Endometrial microvascular endothelial cells (primary cell): ENCODE data around the gene RNF13. TPM values are rescaled to one million over a fixed set of nuclear protein-coding genes. Genes with fewer than 3 reads are reported as not detected.

ENCODE experiments used
- in situ Hi-C: cut with HindIII; loops from 2 replicates; pipeline ENCODE4 v1.10.0; 2017; ENCODE audit warnings: low sequenced_read_pairs, low pct_unique_long_range_greater_than_20kb; ENCODE audit errors: inconsistent ontology term
- total RNA-seq: library from RNA; depleted of rRNA; stranded (reverse); fragments of >200 nt; gene quantifications from one replicate; pipeline ENCODE4 v1.2.3, GENCODE V29; 2015; ENCODE audit errors: inconsistent ontology term

Gene RNF13, protein sequence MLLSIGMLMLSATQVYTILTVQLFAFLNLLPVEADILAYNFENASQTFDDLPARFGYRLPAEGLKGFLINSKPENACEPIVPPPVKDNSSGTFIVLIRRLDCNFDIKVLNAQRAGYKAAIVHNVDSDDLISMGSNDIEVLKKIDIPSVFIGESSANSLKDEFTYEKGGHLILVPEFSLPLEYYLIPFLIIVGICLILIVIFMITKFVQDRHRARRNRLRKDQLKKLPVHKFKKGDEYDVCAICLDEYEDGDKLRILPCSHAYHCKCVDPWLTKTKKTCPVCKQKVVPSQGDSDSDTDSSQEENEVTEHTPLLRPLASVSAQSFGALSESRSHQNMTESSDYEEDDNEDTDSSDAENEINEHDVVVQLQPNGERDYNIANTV
- 47.9 TPM for total RNA-seq

DNA sequence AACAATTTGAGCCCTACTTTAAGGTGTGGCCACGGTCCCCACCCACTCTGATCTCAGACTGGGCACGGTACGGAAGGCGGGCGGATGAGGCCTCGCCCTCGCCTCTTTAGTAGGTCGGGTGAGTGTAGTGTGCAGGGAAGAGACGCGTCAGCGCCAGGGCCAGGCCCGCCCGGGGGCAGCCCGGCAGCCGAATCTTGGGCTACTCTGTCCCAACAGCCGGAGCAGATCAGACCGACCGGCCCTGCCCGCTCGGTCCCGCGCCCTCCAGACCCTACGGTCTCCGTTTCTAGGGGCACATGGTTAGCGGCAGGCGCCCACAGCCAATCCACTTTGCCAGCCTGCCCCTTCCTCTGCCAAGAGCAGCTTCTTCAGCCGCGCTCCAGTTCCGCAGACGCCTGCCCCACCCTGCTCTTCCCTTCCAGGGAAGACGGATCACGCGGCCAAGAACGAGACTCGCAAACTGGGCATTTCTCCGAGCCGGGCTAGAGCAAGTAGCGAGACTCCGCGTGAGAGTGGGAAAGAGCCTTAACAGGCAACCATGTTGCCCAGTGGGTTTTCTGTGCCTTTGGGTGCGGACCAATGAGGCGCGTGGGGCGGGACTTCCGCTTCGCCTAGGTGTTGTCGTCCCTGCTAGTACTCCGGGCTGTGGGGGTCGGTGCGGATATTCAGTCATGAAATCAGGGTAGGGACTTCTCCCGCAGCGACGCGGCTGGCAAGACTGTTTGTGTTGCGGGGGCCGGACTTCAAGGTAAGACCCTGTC is at the start of gene RNF13:
RNF13 (plus strand) TSS at position 610 of the 761 bp plus-strand sequence. CDS start 32,812 bp downstream, outside the sequence.
- in situ Hi-C loops = no loop called here

DNA sequence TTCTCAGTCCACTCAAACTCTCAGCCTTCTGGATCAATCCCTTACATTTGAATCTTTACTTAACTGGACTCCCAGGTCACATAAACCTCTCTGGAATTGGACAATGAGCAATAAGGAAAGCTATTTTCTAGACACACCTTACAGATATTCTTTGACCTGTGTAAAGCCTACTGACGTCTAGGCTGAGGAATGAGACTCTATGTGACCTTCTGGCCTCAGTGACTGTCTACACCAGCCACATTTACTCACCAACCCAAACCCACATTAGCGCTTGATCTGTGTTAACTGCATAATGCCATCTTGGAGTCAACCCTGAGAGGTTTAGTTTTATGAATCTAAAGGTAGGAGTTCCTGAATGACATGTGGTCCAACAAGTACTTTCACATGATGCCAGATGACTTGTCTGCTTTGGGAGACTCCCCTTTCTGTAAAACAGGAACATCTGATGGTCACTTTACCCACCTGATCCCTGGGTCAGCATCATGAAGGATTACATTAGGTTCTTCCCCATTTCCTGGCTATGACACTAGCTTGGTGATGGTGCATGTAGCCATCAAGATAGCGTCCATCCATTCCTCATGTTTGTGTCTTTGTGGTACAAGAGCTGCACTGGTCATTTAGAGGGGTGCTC is 49.3 kb upstream of the RNF13 start:
- in situ Hi-C loops = no loop called here

DNA sequence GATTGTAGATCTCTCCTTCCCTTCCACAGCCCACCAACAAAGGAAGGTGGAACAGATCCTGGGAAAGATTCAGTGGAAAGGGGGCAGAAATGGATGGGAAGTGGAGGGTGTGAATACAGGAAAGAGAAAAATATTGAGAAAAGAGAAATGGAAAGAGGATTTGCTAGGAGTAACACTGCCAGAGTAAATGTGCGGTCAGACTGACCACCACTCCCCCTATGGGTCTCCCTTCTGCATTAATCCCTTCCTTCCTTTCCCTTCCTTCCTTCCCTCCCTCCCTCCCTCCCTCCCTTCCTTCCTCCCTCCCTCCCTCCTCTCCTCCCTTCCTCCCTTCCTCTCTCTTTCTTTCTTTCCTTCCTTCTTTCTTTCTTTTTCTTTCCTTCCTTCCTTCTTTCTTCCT is 48.7 kb upstream of the RNF13 start:
- in situ Hi-C loops = no loop called here

DNA sequence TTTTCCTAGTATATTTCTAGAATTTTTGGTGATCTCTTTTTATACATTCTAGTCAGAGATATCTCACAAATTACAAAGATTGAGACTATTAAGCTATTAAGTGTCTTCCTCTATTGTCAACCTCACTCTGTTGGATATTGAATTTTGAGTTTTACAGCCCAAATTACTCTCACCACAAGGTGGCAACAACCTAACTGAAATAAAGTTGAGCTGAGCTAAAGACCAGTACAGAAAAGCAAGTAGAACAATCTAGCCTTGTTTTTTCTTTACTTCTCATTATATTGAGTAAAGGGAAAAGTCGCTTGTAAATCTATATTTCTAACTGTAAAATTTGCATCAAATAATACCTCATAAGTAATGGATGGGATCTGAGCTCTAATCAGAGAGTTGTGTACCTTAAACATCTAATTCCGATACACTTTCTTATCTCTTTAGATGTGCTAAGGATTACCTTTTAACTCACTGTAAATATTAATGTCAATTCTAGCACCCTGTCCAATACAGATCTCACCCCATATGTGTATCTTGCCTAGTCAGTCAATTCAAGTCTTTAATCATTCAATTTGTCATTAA is 47.2 kb upstream of the RNF13 start:
- in situ Hi-C loops = no loop called here

DNA sequence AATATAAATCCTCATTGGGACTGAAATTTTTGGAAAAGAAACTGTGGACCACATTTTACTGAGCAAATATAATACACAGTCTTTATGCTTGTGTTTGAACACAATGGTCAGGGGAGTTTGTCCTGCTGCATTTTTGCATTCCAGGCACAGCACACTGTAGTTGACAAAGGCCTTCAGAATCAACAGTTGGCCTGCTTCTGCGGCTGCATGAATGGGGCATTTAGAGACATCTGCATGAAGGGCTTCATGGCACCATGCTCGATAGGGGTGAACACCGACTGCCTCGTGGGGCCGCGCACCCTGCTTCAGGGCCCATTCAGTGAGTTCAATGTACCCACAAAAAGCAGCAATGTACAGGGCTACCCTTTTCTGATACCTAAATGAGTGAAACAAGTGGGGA is 45.3 kb upstream of the RNF13 start:
- in situ Hi-C loops = no loop called here

DNA sequence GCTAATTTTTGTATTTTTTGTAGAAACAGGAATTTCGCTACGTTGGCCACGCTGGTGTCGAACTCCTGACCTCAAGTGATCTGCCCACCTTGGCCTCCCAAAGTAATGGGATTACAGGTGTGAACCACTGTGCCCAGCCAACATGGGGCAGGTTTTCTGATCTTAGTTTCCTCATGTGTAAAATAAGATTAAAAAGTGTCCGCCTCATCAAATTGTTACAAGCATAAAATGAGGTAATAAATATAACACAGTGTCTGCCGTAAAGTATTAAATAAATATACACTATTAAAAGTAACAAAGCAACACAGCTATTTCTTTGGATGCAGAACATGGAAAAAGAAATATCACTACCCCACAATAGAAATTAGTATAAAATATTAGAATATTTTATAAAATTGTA is 44.3 kb upstream of the RNF13 start:
- in situ Hi-C loops = no loop called here

DNA sequence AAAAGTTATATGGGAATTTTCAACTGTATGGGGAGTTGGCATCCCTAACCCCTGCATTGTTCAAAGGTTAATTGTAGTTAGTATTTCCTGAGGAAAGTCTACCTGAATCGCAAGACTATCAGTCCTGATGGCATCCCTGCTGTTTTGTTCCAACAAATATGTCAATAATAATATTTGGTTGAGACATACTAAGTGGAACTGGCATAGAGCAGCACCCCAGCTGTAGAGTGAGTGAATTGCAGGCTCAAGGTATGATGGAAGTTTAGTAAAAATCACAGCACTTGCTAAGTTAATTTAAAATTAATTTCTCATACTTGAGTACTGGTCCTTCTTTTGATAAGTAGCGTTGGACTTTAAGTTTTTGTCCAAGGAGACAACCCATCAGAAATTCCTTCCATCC is 42.8 kb upstream of the RNF13 start:
- in situ Hi-C loops = no loop called here

DNA sequence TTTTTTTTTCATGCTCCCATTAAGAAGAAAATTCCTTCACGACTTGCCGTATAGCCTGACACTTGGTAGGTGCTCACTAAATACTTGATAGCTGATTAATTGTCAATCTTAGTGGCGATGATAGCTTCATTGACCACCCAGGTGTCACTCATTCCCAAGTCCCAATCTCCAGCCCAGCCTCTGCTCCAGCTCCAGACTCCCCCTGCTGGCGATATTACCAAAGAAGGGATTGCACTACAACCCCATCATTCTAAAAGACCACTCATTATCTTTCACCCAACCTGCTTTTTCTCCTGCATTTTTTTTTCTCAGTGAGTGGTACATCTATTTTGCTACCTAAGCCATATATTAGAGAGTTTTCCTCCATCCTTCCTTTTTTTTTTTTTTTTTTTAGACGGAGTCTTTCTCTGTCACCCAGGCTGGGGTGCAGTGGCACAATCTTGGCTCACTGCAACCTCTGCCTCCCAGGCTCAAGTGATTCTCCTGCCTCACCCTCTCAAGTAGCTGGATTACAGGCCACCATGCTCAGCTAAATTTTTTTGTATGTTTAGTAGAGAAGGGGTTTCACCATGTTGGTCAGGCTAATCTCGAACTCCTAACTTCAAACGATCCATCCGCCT is 41.3 kb upstream of the RNF13 start:
- in situ Hi-C loops = no loop called here

DNA sequence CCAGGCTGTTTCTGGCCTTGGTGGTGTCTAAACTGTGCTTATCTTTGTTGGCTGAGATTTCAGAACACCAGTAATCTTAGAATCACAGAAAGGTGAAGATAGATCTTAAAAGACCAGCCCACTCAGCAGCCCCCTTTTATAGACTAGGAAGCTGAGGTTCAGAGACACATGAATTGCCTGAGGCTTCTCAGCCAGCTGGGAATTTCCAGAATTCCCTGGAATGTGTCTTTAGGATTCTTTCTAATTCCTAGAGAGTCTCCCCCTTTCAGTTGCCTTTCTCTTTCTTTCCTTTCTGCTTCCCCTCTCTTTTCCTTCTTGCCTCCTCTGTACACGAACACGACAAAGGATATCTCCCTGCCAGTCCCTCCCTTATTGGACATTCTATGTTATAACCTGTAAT is 40.2 kb upstream of the RNF13 start:
- in situ Hi-C loops = no loop called here

DNA sequence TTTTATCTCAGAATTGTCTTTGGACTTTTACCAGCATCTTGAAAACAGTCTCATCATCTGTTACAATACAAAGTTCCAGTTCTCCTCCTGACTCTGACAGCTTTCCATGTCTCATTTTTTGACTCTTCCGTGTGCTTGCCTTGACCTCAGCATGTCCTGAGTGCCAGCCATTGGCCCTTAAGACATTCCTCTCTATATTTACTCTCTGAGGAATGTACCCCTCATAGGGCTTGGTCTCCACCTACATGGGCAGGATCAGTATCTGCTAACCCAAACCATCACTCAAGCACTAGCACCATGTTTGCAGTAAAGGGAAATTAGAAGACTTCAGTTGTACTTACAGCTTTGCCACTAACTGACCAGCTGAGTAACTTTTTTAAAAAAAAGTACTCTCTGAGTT is 36.8 kb upstream of the RNF13 start:
- in situ Hi-C loops = no loop called here

DNA sequence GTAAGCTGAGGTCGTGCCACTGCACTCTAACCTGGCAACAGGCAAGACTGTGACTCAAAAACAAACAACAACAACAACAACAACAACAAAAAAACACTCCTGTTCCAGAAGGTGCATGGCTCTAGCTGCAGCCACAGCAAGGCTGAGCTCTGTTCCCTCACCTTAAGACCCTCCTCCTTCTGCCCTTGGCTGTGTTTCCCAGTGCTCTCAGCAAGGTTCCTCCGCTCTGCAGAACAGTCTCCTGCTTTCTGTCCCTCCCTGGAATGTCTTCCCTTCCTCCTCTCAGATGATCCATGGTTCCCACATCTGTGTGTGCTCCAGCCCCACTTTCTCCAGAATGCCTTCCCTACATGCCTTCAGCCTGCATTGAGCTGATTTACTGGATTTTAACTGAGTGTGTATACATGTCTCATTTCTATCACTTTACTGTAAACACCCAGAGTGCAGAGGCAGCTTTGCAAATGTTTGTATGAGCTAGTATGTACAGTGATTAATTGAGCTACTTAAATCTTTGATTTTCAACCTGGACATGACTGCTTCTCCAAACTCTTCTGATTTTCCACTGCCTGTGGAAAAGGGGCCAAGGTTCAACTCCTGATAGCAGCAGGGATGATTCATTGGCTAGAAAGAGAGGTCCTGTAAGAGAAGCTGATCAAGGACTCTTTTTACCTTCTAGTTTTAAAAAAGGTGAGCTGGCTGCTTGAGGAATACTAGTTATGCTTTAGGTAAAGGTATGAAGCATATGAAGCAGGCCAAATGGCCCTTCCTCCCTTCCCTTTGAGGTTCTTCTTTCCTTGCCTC is 35.4 kb upstream of the RNF13 start:
- in situ Hi-C loops = no loop called here

DNA sequence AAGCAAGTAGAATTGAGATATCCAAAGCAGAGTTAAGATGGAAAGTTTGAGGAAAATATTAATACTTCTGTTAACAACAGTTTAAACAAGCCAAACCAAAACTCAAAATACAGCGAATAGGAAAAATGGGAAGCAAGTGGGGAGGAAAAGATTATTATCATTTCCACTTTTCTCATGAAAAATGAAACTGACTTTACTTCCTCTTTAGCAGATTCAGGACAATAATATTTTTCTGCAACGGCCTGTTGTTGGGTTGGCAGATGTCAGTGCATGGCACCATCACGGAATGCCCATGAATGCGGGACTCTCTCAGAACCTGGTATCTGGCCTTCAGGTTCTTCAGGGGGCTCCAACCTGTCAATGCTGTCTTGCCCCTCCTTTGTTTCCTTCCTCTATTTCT is 31.8 kb upstream of the RNF13 start:
- in situ Hi-C loops = no loop called here

DNA sequence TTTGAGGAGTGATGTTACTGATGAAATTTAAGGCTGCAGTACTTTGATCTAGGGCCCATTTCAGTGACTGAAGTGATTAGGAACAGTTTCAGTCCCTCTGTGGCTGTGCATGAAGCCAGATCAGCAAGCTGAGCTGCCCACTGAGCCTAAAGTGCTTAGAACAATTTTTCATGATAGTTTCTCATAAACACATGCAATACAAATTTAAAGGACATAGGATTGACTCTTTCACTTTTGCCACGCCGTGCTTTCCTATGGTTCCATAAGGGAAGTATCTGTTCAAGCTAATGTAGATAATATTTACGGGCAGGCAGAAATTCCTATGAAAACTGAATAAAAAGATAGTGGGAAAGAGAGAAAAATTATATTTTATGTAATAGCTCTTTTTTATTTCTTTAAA is 31.3 kb upstream of the RNF13 start:
- in situ Hi-C loops = no loop called here

DNA sequence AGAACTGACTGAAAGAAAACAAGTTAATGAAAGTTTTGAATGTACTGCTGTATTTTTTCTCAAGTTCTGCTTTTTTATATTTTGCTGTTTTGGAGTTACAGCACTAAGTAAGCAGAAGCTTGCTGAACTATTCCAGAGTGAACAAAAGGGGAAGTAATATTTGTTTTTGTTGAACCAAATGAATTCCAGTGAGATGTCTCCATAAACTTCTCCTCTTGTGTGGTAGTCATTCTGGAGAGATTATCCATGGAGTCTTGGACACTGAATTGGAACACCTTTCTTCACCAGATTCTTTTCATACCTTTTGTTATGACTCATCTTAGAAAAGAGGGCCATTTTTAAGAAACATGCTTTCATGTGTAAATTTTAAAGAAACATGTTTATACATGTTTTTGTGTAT is 29.4 kb upstream of the RNF13 start:
- in situ Hi-C loops = no loop called here

DNA sequence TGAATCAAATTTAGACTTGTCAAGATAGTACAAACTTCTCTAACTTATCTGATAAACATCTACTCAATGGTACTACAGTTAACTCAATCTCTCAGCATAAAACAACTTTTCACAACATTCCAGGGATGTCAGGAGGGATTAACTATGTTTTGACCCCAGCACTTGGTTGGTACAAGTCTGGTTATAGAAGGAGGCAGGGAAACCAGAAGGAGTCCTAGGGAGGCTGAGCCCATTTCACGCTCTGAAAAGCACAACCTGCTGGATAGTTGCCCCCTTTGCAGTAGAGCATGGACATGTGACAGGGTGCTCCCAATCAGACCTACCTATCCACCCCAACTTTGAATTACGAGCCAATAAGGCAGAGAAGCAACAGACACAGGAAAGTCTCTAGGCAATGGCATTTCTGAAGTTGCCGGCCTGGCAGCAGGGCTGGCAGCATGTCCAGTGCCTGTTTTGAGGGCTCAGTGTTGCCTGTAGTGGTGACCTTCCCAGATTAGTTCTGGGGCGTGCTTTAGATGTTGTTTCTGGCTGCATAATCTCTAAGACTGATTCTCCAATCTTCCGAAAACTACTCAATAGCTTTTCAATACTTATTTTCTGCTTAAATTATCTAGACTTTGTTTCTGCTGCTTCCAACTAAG is 28.8 kb upstream of the RNF13 start:
- in situ Hi-C loops = no loop called here

DNA sequence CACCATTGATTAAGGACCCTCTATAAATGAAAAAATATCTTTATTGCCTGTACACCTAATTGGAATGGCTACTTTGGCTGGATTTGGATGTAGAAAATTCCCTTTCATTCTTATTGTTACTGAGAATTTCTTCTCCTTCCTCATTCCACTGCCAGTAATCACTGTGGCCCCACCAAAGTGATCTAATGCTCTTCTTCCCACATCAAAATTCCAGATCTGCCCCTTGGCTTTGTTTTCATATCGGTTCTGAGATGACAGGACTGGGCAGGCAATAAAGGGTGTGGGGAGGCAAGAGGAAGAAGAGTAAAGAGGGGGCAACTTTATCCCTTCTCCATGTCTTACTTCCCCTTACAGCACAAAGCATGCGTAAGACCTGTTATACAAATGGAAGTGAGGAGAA is 22.7 kb upstream of the RNF13 start:
- in situ Hi-C loops = no loop called here

DNA sequence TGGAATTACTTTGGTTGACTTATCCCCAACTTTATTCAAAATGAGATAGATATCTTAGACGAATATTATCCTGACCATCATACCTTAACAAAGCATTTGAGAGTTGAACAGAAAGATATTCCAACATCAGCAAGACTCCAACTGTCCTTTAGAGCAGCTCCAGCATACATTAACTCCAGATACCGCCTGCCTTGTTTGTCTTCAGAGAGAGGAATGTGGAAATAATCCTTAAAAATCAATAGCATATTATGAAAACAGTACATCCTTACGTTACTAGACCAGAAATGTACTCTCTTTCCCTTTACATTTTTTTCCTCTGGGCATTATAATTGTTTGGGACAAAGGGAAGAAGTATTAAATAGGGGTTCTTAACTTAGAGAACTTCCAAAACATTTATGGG is 22.3 kb upstream of the RNF13 start:
- in situ Hi-C loops = no loop called here
